Measurements from ENCODE around the gene C10orf53. TPM values are rescaled to one million over a fixed set of nuclear protein-coding genes. Genes with fewer than 3 reads are reported as not detected.

The C10orf53 gene
- total RNA-seq, 4 donors from 2014 or later = not detected

DNA sequence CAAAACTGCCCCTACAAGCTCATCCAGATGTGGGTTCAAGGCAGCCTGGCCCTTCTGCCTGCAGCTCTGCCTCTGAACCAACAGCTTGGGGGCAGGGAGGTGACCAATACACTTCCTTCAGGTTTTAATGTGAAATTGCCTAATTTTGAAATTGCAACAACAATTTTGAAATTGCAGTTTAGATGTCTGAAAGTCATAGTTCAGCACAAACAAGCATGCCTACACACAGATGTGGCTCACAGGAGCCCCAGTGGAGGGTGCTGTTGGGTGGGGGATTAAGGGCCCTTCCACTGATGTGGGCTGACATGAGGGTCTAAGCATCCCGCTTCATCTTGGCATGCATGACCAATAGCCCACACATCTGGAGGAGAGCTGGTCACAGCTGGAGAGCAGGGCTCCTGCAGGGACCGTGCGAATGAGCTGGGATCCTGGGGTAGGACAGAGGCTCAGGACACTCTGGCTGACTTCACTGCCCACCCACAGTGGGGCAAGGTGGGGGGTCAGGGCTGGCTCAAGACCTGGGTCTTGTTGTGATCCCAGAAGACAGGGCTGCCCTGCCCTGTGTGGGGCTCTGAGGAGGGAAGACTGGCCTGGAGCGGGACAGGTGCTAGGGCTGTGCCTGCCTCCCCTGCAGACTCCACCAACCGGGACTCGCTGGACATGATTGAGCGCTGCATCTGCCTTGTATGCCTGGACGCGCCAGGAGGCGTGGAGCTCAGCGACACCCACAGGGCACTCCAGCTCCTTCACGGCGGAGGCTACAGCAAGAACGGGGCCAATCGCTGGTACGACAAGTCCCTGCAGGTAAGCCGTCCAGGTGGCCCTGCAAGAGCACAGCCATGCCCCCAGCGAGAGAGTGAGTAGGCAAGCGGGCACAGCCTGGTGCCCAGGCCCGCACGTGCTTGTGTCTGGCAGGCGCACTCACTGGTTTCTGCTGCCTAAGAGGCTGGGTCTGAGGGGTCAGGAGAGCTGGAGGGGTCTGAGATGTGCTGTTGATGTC is 33.3 kb upstream of the C10orf53 start:
- Histone ChIP-seq H3K27me3 (peaks cover 32% of the 10 kb centered on the region), H3K27ac (no peak overlapping the region), H3K9me3 (no peaks in the 10 kb centered on the region), H3K4me3 (no peak overlapping the region), H3K4me1 (no peaks in the 10 kb centered on the region), H3K36me3 (no peaks in the 10 kb centered on the region)
- peak in 1 of 2 donors; percentile 72 for DNase-seq (ENCODE audit: low spot score in 2 of 2)
- WGBS = no CpG with 5 or more reads among the region's 22 CpGs
- TF ChIP-seq POLR2A (IDR thresholded peaks at IDR 0.05) = no peak
- no peak for TF ChIP-seq CTCF (IDR thresholded peaks at IDR 0.05)
- TF ChIP-seq EP300 (IDR thresholded peaks at IDR 0.05) = no peak
- TF ChIP-seq POLR2AphosphoS5 (IDR thresholded peaks at IDR 0.05) = no peak

DNA sequence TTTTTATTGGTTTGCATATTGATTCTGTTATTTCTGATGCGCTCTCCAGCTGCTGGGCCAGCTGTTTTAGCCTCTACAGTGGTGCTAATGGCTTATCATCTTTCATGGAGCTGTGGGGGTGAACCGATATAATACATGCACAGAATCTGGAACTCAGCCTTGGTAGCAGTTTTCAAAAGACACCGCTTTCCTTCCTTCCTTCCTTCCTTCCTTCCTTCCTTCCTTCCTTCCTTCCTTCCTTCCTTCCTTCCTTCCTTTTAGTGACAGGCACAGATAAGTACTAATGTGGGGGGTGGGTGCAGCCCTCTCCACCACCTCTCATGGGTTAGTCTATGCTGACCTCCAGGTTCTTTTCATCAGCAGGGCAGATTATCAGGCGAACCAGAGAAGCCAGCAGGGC is 31.9 kb upstream of the C10orf53 start:
- H3K4me1 ChIP-seq = no peaks in the 10 kb centered on the region
- H3K4me3 ChIP-seq = no peak overlapping the region
- no peaks in the 10 kb centered on the region for H3K9me3 ChIP-seq
- H3K36me3 ChIP-seq = no peaks in the 10 kb centered on the region
- no peak for TF ChIP-seq POLR2AphosphoS5 (IDR thresholded peaks at IDR 0.05)
- TF ChIP-seq CTCF (IDR thresholded peaks at IDR 0.05) = no peak
- TF ChIP-seq POLR2A (IDR thresholded peaks at IDR 0.05) = no peak
- no peak for TF ChIP-seq EP300 (IDR thresholded peaks at IDR 0.05)
- WGBS = 75% methylated on average over 4 of the region's 4 CpGs
- H3K27ac ChIP-seq = no peak overlapping the region
- H3K27me3 ChIP-seq = peaks cover 24% of the 10 kb centered on the region
- DNase-seq (ENCODE audit: low spot score in 2 of 2) = no peak

DNA sequence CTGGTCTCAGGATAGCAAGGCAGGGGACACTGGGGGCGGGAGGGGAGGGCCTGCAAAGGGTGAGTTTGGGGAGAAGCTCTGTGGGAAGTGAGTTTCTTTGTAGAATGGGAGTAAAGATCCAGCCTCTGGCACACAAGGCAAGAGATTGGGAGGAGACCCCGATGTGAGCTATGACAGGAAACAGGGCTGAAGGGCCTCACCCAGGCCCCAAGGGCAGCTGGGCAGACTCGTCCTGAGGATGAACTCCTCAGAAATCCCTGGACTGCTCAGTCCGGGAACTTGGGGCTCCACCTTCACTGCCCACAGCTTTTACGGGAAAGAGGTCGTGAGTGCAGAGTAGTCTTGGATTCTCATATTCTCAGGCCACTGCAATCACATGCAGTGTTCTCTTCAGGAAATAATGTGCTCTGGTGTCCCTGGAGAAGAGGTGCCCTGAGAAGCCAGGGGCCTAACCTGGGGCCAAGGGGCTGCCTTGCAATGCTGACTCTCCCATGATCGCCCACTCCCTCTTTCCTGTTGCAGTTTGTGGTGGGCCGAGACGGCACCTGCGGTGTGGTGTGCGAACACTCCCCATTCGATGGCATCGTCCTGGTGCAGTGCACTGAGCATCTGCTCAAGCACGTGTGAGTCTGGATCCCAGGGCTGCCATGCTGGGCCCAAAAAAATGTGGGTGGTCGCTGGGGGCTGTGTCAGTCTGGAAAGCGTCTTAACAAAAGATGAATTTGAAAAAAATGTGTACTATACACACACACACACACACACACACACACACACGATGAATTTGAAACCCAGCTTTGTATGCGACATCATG is 31.3 kb upstream of the C10orf53 start:
- H3K27ac ChIP-seq = no peak overlapping the region
- no peak overlapping the region for H3K4me3 ChIP-seq
- no peak for TF ChIP-seq EP300 (IDR thresholded peaks at IDR 0.05)
- TF ChIP-seq POLR2A (IDR thresholded peaks at IDR 0.05) = no peak
- TF ChIP-seq CTCF (IDR thresholded peaks at IDR 0.05) = no peak
- TF ChIP-seq POLR2AphosphoS5 (IDR thresholded peaks at IDR 0.05) = no peak
- H3K36me3 ChIP-seq = no peaks in the 10 kb centered on the region
- H3K27me3 ChIP-seq = peaks cover 23% of the 10 kb centered on the region
- 74% methylated on average over 18 of the region's 18 CpGs for WGBS
- H3K4me1 ChIP-seq = no peaks in the 10 kb centered on the region
- peak in 1 of 2 donors; percentile 31 for DNase-seq (ENCODE audit: low spot score in 2 of 2)
- H3K9me3 ChIP-seq = no peaks in the 10 kb centered on the region

- 24% methylated on average over 9 of the region's 17 CpGs for WGBS
Measured at GRCh38 chr10:49649294-49649693, 30.2 kb upstream of the C10orf53 start.

More at GRCh38 chr10:49649294-49649693, 30.2 kb upstream of the C10orf53 start:
- Histone ChIP-seq H3K27ac (no peak overlapping the region), H3K9me3 (no peaks in the 10 kb centered on the region), H3K36me3 (no peaks in the 10 kb centered on the region), H3K27me3 (peaks cover 21% of the 10 kb centered on the region), H3K4me1 (no peaks in the 10 kb centered on the region), H3K4me3 (no peak overlapping the region)
- peak in 1 of 2 donors; percentile 50 for DNase-seq (ENCODE audit: low spot score in 2 of 2)
- TF ChIP-seq EP300 (IDR thresholded peaks at IDR 0.05) = no peak
- TF ChIP-seq POLR2A (IDR thresholded peaks at IDR 0.05) = no peak
- TF ChIP-seq CTCF (IDR thresholded peaks at IDR 0.05) = no peak
- no peak for TF ChIP-seq POLR2AphosphoS5 (IDR thresholded peaks at IDR 0.05)

Measured in suprapubic skin (tissue), 4 donors.